GM19240 (cell line): ENCODE results near the gene COG7.
"Not testable (repeated sequence)": the region's sequence is repeated elsewhere in the genome, so short reads cannot be mapped to it uniquely, and the experiment has no call there.

ENCODE experiments used
- DNase-seq: peaks from one replicate; pipeline ENCODE4 v3.0.0; 2011; ENCODE audit warnings: low spot score; ENCODE audit not compliant: insufficient read length

The COG7 gene

GRCh38 chr16:23476289-23476688, 23.3 kb upstream of the COG7 start:
- DNase-seq: no peak

GRCh38 chr16:23469814-23470213, 16.8 kb upstream of the COG7 start:
- no peak for DNase-seq

- DNase-seq: no peak
Measured at GRCh38 chr16:23466162-23466885, 13.3 kb upstream of the COG7 start.

- DNase-seq: no peak
Measured at GRCh38 chr16:23465179-23465578, 12.2 kb upstream of the COG7 start.

GRCh38 chr16:23464196-23464595, 11.2 kb upstream of the COG7 start:
- no peak for DNase-seq

- not testable (repeated sequence) for DNase-seq
Measured at GRCh38 chr16:23462994-23463393, 10.0 kb upstream of the COG7 start.

GRCh38 chr16:23453338-23454052, 506 bp upstream of the COG7 start:
- DNase-seq: no peak

- no peak for DNase-seq
Measured at GRCh38 chr16:23452221-23452571, 793 bp downstream of the COG7 start.

- DNase-seq: no peak
Measured at GRCh38 chr16:23448392-23448791, 4.6 kb downstream of the COG7 start.

GRCh38 chr16:23437542-23437941, 15.4 kb downstream of the COG7 start:
- not testable (repeated sequence) for DNase-seq

- no peak for DNase-seq
Measured at GRCh38 chr16:23436951-23437350, 16.0 kb downstream of the COG7 start.

GRCh38 chr16:23435500-23435899, 17.5 kb downstream of the COG7 start:
- peak; percentile 56 for DNase-seq

GRCh38 chr16:23434380-23434779, 18.6 kb downstream of the COG7 start:
- peak; percentile 21 for DNase-seq

- no peak for DNase-seq
Measured at GRCh38 chr16:23433261-23433920, 19.6 kb downstream of the COG7 start.

- DNase-seq: no peak
Measured at GRCh38 chr16:23432176-23433128, 20.5 kb downstream of the COG7 start.

GRCh38 chr16:23428351-23428750, 24.6 kb downstream of the COG7 start:
- DNase-seq: no peak

- no peak for DNase-seq
Measured at GRCh38 chr16:23424292-23424958, 28.6 kb downstream of the COG7 start.

GRCh38 chr16:23423496-23424049, 29.4 kb downstream of the COG7 start:
- DNase-seq: no peak

- no peak for DNase-seq
Measured at GRCh38 chr16:23420011-23420410, 33.0 kb downstream of the COG7 start.

GRCh38 chr16:23416816-23417215, 36.2 kb downstream of the COG7 start:
- DNase-seq: no peak

GRCh38 chr16:23414731-23415130, 38.3 kb downstream of the COG7 start:
- no peak for DNase-seq
